ENCODE measurements around the gene TEC. TPM values are rescaled to one million over a fixed set of nuclear protein-coding genes. Genes with fewer than 3 reads are reported as not detected.

The TEC gene
- total and polyA plus RNA-seq, 9 of the 15 experiments (the other 6 are each of a cell fraction or from before 2014, with no cell fraction given), result 5.3 to 14.7 (median 8.8) TPM

GRCh38 chr4:48203819-48204218, 65.8 kb downstream of the TEC start (continued):
- TF ChIP-seq, protein P1, sequence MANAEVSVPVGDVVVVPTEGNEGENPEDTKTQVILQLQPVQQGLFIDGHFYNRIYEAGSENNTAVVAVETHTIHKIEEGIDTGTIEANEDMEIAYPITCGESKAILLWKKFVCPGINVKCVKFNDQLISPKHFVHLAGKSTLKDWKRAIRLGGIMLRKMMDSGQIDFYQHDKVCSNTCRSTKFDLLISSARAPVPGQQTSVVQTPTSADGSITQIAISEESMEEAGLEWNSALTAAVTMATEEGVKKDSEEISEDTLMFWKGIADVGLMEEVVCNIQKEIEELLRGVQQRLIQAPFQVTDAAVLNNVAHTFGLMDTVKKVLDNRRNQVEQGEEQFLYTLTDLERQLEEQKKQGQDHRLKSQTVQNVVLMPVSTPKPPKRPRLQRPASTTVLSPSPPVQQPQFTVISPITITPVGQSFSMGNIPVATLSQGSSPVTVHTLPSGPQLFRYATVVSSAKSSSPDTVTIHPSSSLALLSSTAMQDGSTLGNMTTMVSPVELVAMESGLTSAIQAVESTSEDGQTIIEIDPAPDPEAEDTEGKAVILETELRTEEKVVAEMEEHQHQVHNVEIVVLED (CRISPR knock-in tag; IDR thresholded peaks at IDR 0.05), result no peak
- TF ChIP-seq, protein P2, sequence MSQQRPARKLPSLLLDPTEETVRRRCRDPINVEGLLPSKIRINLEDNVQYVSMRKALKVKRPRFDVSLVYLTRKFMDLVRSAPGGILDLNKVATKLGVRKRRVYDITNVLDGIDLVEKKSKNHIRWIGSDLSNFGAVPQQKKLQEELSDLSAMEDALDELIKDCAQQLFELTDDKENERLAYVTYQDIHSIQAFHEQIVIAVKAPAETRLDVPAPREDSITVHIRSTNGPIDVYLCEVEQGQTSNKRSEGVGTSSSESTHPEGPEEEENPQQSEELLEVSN (IDR thresholded peaks at IDR 0.05; ENCODE audit: borderline replicate concordance in 1 of 2, extremely low read depth in 1 of 2, insufficient read depth in 1 of 2, insufficient read length in 1 of 2, low read depth in 1 of 2, low read length in 1 of 2, poor library complexity in 1 of 2, severe bottlenecking in 1 of 2), result no peak
- TF ChIP-seq, protein P3, sequence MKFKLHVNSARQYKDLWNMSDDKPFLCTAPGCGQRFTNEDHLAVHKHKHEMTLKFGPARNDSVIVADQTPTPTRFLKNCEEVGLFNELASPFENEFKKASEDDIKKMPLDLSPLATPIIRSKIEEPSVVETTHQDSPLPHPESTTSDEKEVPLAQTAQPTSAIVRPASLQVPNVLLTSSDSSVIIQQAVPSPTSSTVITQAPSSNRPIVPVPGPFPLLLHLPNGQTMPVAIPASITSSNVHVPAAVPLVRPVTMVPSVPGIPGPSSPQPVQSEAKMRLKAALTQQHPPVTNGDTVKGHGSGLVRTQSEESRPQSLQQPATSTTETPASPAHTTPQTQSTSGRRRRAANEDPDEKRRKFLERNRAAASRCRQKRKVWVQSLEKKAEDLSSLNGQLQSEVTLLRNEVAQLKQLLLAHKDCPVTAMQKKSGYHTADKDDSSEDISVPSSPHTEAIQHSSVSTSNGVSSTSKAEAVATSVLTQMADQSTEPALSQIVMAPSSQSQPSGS (CRISPR knock-in tag; IDR thresholded peaks at IDR 0.05), result no peak
- TF ChIP-seq HOMEZ (CRISPR knock-in tag; IDR thresholded peaks at IDR 0.05) (no peak), ZBTB8A (IDR thresholded peaks at IDR 0.05; ENCODE audit: partially characterized antibody) (no peak), HCFC1 (IDR thresholded peaks at IDR 0.05; ENCODE audit: low read depth, low read length) (no peak), JUND (IDR thresholded peaks at IDR 0.05; ENCODE audit: borderline replicate concordance, low read depth, low read length) (peak; percentile 61; the same call in 1 of the 2 replicates), JUND (tag; IDR thresholded peaks at IDR 0.05; ENCODE audit: borderline replicate concordance, low read depth, low read length) (peak; percentile 52; the same call in 1 of the 3 replicates), NRF1 (conservative IDR thresholded peaks at IDR 0.05 in 1 of 2, IDR thresholded peaks at IDR 0.05 in 1 of 2) (no peak; a peak in 1 of 4 replicates), USF2 (CRISPR knock-in tag; IDR thresholded peaks at IDR 0.05) (no peak), SMAD2 (IDR thresholded peaks at IDR 0.05; ENCODE audit: low read depth, low read length) (no peak), ATF4 (CRISPR knock-in tag; IDR thresholded peaks at IDR 0.05) (no peak), ESRRA (IDR thresholded peaks at IDR 0.05; ENCODE audit: borderline replicate concordance, low read depth) (peak; percentile 44; the same call in 1 of the 2 replicates), KDM5B (IDR thresholded peaks at IDR 0.05; ENCODE audit: insufficient replicate concordance, low read depth, low read length) (no peak)
- TF ChIP-seq, protein P4, sequence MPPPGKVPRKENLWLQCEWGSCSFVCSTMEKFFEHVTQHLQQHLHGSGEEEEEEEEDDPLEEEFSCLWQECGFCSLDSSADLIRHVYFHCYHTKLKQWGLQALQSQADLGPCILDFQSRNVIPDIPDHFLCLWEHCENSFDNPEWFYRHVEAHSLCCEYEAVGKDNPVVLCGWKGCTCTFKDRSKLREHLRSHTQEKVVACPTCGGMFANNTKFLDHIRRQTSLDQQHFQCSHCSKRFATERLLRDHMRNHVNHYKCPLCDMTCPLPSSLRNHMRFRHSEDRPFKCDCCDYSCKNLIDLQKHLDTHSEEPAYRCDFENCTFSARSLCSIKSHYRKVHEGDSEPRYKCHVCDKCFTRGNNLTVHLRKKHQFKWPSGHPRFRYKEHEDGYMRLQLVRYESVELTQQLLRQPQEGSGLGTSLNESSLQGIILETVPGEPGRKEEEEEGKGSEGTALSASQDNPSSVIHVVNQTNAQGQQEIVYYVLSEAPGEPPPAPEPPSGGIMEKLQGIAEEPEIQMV (tag; conservative IDR thresholded peaks at IDR 0.05; ENCODE audit: low read depth), result no peak
- TF ChIP-seq, protein P5, sequence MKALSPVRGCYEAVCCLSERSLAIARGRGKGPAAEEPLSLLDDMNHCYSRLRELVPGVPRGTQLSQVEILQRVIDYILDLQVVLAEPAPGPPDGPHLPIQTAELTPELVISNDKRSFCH (CRISPR knock-in tag; IDR thresholded peaks at IDR 0.05), result no peak
- TF ChIP-seq, protein P5 (tag; IDR thresholded peaks at IDR 0.05), result peak; percentile 85

All from K562 (cell line).